HG03432 (cell line): Measurements from ENCODE around the gene WDFY2.

ENCODE experiments used
- ATAC-seq: cut with Tn5 transposase; IDR thresholded peaks from one replicate; pipeline ENCODE4 v1.9.1; 2021; ENCODE audit warnings: mild to moderate bottlenecking, moderate library complexity; ENCODE audit not compliant: unreplicated experiment

The WDFY2 gene

GRCh38 chr13:51763486-51763885 is 179.2 kb downstream of the WDFY2 start:
- ATAC-seq = no peak

- ATAC-seq = peak; percentile 90
These were observed 180.2 kb downstream of the WDFY2 start for GRCh38 chr13:51764184-51765141.

GRCh38 chr13:51765142-51765515 is 180.9 kb downstream of the WDFY2 start:
- no peak for ATAC-seq

GRCh38 chr13:51767100-51767499 is 182.8 kb downstream of the WDFY2 start:
- ATAC-seq = no peak

GRCh38 chr13:51768378-51768921 is 184.2 kb downstream of the WDFY2 start:
- no peak for ATAC-seq

GRCh38 chr13:51768976-51769375 is 184.7 kb downstream of the WDFY2 start:
- ATAC-seq = no peak

- ATAC-seq = no peak
These were observed 185.3 kb downstream of the WDFY2 start for GRCh38 chr13:51769455-51770127.

- no peak for ATAC-seq
These were observed 185.9 kb downstream of the WDFY2 start for GRCh38 chr13:51770160-51770559.

- ATAC-seq = no peak
These were observed 186.6 kb downstream of the WDFY2 start for GRCh38 chr13:51770681-51771417.

- ATAC-seq = no peak
These were observed 187.3 kb downstream of the WDFY2 start for GRCh38 chr13:51771418-51772104.

- no peak for ATAC-seq
These were observed 187.8 kb downstream of the WDFY2 start for GRCh38 chr13:51772105-51772455.

GRCh38 chr13:51772781-51773180 is 188.5 kb downstream of the WDFY2 start:
- no peak for ATAC-seq

- no peak for ATAC-seq
These were observed 189.3 kb downstream of the WDFY2 start for GRCh38 chr13:51773515-51773914.

- no peak for ATAC-seq
These were observed 191.9 kb downstream of the WDFY2 start for GRCh38 chr13:51776179-51776578.

GRCh38 chr13:51777921-51778320 is 193.7 kb downstream of the WDFY2 start:
- ATAC-seq = no peak

- no peak for ATAC-seq
These were observed 194.1 kb downstream of the WDFY2 start for GRCh38 chr13:51778392-51778791.

- no peak for ATAC-seq
These were observed 195.8 kb downstream of the WDFY2 start for GRCh38 chr13:51780099-51780498.

- ATAC-seq = peak; percentile 67
These were observed 197.2 kb downstream of the WDFY2 start for GRCh38 chr13:51781246-51782022.

GRCh38 chr13:51782026-51782710 is 197.9 kb downstream of the WDFY2 start:
- no peak for ATAC-seq
